Heart right ventricle (tissue), 16 donors: Measurements from ENCODE around the gene PRADC1. TPM values are rescaled to one million over a fixed set of nuclear protein-coding genes. Genes with fewer than 3 reads are reported as not detected.

Experiments
- ATAC-seq, 8 donors: fragments of 200-7000 bp; cut with Tn5 transposase; one replicate each; pipeline ENCODE4 v1.9.1; 2020; ENCODE audit warnings: mild to moderate bottlenecking in 8 of 8, moderate library complexity in 8 of 8, moderate number of reproducible peaks in 1 of 8
- DNase-seq, 2 donors: peaks; one replicate each; pipeline ENCODE4 v3.0.0-alpha.2; 2020
- H3K27ac ChIP-seq, 10 donors: fragments of 200-600 bp; sonication (generic) in 2 of 10; one replicate each; pipeline versions ENCODE4 v1.5.0 to v1.8.0; 2020 to 2022; ENCODE audit warnings: mild to moderate bottlenecking in 3 of 10
- H3K27me3 ChIP-seq, 7 donors: fragments of 200-600 bp; one replicate each; pipeline ENCODE4 v1.8.0; 2021 to 2022; ENCODE audit warnings: mild to moderate bottlenecking in 2 of 7
- H3K36me3 ChIP-seq, 9 donors: fragments of 200-600 bp; sonication (generic) in 1 of 9; one replicate each; pipeline versions ENCODE4 v1.5.0 to v1.8.0; 2020 to 2022; ENCODE audit warnings: mild to moderate bottlenecking in 2 of 9
- H3K4me1 ChIP-seq, 9 donors: fragments of 200-600 bp; sonication (generic) in 1 of 9; one replicate each; pipeline versions ENCODE4 v1.5.0 to v1.8.0; 2020 to 2022; ENCODE audit warnings: mild to moderate bottlenecking in 4 of 9
- H3K4me3 ChIP-seq, 10 donors: fragments of 200-600 bp; sonication (generic) in 2 of 10; one replicate each; pipeline versions ENCODE4 v1.5.0 to v1.8.0; 2020 to 2022; ENCODE audit warnings: mild to moderate bottlenecking in 7 of 10, moderate library complexity in 2 of 10
- H3K9me3 ChIP-seq, 11 donors: fragments of 200-600 bp in 10 of 11; sonication (generic) in 2 of 11; one replicate each; pipeline versions ENCODE4 v1.5.0 to v1.8.0; 2013 to 2022; ENCODE audit warnings: mild to moderate bottlenecking in 2 of 11, control low read depth in 1 of 11, moderate library complexity in 1 of 11
- WGBS, 2 donors: extraction: QIAGEN DNeasy Blood & Tissue Kit; methylation state at CpG; one replicate each; pipeline ENCODE4 v1.1.7; 2013; ENCODE audit warnings: inconsistent platforms in 1 of 2; 5-methylcytosine and 5-hydroxymethylcytosine counted together
- intact Hi-C, 10 donors: fragments of 100-400 bp; cut with DNase I; formaldehyde crosslinking; loops; one replicate each; pipeline versions ENCODE4 v1.11.1 to v1.14.2; 2022
- polyA plus RNA-seq, 2 donors: library from polyadenylated mRNA; stranded (reverse); fragments of 200-250 nt; gene quantifications; one replicate each; pipeline ENCODE4 v1.2.3, GENCODE V29; 2013
- total RNA-seq, 10 donors: library from RNA; stranded (reverse); fragmentation: NEBNext Ultra II Directional in 3 of 10; extraction: Animal tissue kit (Norgen Biotek cat#: 25700) in 3 of 10; gene quantifications; one replicate each; pipeline versions ENCODE4 v1.2.1 to v1.2.4, GENCODE V29; 2021 to 2023
- TF ChIP-seq, protein P1 (sequence below), 9 donors: fragments of 200-600 bp; sonication (generic) in 2 of 9; IDR thresholded peaks; one replicate each; pipeline versions ENCODE4 v1.5.0 to v1.8.0; 2021 to 2022; ENCODE audit warnings: antibody characterized with exemption in 9 of 9, mild to moderate bottlenecking in 5 of 9, moderate library complexity in 1 of 9
- donor health status: Arrhythmogenic right ventricular cardiomyopathy.
- donor health status: ischemic (EF 13 %, LVEDD 7.1; RV severe dilation, severe dysfunction).
- donor health status: healthy with polysubstance abuse.
- donor health status: DM: no; HTN: yes; CAD: no.
- donor health status: DM: no; HTN: no; CAD: no.
- donor health status: ischemic (EF 25% LVEDD 6.9; RV normal size, moderate dysfunction).
- donor health status: ischemic (EF 25% LVEDD 5.7; RV mildly dilated, moderate dysfunction).
- donor health status: healthy.
- donor health status: DM: yes; HTN: yes; CAD: no.
- donor health status: Ischemic cardiomyopathy.
- donor health status: ischemic (EF 35%, LVEDD 5.7; RV mildly dilated, moderate dysfunction).
- donor health status: nonischemic (EF 11% LVEDD 7.7; RV severe dilation, severe dysfunction).
- donor health status: DM: yes; HTN: yes; CAD: no.
- donor health status: PGD.
- donor health status: ischemic (EF 29% LVEDD 5.4; RV normal size, mild dysfunction).
- donor health status: nonischemic (EF 23%, LVEDD 6.1; RV moderate dilation, normal function).

The PRADC1 gene
- total and polyA plus RNA-seq, 12 donors, result 61.2 to 221 (median 78.8) TPM

DNA sequence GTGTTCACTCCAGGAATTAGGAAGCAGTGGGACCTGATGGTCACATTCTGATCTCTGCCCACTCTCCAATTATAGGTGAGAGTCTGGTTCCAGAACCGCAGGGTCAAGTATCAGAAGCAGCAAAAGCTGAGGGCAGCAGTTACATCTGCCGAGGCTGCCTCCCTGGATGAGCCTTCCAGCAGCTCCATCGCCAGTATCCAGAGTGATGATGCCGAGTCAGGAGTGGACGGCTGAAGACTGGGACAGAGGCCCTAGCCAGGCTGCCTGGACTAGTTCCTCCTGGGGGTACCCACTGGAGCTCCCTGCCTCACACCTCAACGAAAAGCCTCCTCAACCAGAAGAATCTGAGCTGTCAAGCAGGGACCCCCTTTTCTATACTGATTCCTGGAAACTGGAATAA is 22.3 kb downstream of the PRADC1 start:
- Histone ChIP-seq H3K4me3 (no peak overlapping the region), H3K4me1 (peaks cover 0 to 26% (median 21%) of the 10 kb centered on the region in 9 donors), H3K36me3 (no peaks in the 10 kb centered on the region), H3K27ac (no peak overlapping the region), H3K27me3 (peaks cover 0 to 7% (median 2%) of the 10 kb centered on the region in 7 donors), H3K9me3 (no peaks in the 10 kb centered on the region)
- TF ChIP-seq, protein P1, sequence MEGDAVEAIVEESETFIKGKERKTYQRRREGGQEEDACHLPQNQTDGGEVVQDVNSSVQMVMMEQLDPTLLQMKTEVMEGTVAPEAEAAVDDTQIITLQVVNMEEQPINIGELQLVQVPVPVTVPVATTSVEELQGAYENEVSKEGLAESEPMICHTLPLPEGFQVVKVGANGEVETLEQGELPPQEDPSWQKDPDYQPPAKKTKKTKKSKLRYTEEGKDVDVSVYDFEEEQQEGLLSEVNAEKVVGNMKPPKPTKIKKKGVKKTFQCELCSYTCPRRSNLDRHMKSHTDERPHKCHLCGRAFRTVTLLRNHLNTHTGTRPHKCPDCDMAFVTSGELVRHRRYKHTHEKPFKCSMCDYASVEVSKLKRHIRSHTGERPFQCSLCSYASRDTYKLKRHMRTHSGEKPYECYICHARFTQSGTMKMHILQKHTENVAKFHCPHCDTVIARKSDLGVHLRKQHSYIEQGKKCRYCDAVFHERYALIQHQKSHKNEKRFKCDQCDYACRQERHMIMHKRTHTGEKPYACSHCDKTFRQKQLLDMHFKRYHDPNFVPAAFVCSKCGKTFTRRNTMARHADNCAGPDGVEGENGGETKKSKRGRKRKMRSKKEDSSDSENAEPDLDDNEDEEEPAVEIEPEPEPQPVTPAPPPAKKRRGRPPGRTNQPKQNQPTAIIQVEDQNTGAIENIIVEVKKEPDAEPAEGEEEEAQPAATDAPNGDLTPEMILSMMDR (IDR thresholded peaks at IDR 0.05), result no peak
- 86 to 96% methylated on average over 6 of the region's 6 CpGs for WGBS, 2 donors
- ATAC-seq (no peak), DNase-seq (no peak)
- intact Hi-C loops, result loop anchor here in 1 of 10 donors (5.0 kb wide), 1 partner anchor 33 kb away; no protein-coding TSS in a partner anchor

DNA sequence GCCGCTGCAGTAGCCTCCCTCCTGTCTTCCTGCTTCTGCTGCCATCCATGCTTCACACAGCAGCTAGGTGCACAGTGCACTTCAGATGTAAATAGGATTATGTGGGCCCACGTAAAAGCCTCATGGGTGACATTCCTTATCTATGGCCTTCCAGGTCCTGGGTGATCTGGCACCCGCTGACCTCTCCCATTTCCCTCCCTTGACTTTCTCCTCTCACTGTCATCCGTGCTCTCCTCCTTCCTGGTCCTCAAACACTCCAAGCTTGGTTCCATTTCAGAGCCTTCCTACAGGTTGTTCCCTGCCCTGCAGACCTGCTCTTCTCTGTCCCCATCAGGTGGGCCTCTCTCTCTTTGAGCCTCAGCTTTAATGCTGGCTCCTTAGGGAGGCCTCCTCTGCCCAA is 23.0 kb downstream of the PRADC1 start:
- WGBS, 2 donors, result 79 to 82% methylated on average over 4 of the region's 4 CpGs
- no peak overlapping the region for H3K27ac ChIP-seq
- H3K4me3 ChIP-seq, result no peak overlapping the region
- no peaks in the 10 kb centered on the region for H3K36me3 ChIP-seq
- peaks cover 0 to 13% (median 8%) of the 10 kb centered on the region in 7 donors for H3K27me3 ChIP-seq
- peaks cover 0 to 22% (median 15%) of the 10 kb centered on the region in 9 donors for H3K4me1 ChIP-seq
- DNase-seq, result no peak
- no peak for ATAC-seq
- H3K9me3 ChIP-seq, result no peaks in the 10 kb centered on the region
- intact Hi-C loops, result loop anchor here in 1 of 10 donors (5.0 kb wide), 1 partner anchor 33 kb away; no protein-coding TSS in a partner anchor
- TF ChIP-seq, protein P1 (IDR thresholded peaks at IDR 0.05), result no peak

DNA sequence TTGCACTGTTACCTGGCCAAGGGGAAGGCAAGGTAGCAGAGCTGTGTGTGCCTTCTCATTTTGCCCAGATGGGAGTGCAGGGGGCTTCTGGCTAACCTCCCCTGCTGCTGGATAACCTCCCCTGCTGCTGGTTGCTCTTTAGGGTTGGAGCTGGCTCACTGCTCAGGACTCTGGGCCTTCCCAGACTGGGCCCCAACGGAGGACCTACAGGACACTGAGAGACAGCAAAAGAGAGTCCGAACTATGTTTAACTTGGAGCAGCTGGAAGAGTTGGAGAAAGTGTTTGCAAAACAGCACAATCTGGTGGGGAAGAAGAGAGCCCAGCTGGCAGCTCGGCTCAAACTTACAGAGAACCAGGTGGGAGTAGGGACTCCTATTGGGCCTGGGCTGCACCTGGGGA is 24.8 kb downstream of the PRADC1 start:
- H3K4me3 ChIP-seq, result no peak overlapping the region
- WGBS, 2 donors, result 76 to 80% methylated on average over 3 of the region's 3 CpGs
- TF ChIP-seq, protein P1 (IDR thresholded peaks at IDR 0.05), result no peak
- no peak overlapping the region for H3K27ac ChIP-seq
- peaks cover 0 to 12% (median 6%) of the 10 kb centered on the region in 9 donors for H3K4me1 ChIP-seq
- no peaks in the 10 kb centered on the region for H3K9me3 ChIP-seq
- DNase-seq (no peak), ATAC-seq (no peak)
- intact Hi-C loops, result no loop called here
- H3K36me3 ChIP-seq, result no peaks in the 10 kb centered on the region
- peaks cover 9 to 29% (median 23%) of the 10 kb centered on the region in 7 donors for H3K27me3 ChIP-seq

DNA sequence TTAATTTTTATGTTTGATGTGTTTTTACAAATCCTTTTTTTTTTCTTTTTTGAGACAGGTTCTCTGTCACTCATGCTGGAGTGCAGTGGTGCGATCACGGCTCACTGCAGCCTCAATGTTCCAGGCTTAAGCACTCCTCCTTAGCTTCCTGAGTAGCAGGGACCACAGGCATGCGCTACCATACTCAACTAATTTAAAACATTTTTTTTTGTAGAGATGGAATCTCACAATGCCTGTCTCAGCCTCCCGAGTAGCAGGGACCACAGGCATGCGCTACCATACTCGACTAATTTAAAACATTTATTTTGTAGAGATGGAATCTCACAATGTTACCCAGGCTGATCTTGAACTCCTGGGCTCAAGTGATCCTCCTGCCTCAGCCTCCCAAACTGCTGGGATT is 27.4 kb downstream of the PRADC1 start:
- DNase-seq, result no peak
- Histone ChIP-seq H3K27ac (no peak overlapping the region), H3K4me1 (peaks cover 4 to 18% (median 16%) of the 10 kb centered on the region in 9 donors), H3K36me3 (no peaks in the 10 kb centered on the region), H3K4me3 (no peak overlapping the region), H3K27me3 (peaks cover 31 to 56% (median 50%) of the 10 kb centered on the region in 7 donors), H3K9me3 (no peaks in the 10 kb centered on the region)
- intact Hi-C loops, result no loop called here
- 83 to 85% methylated on average over 6 of the region's 6 CpGs for WGBS, 2 donors
- no peak for ATAC-seq
- TF ChIP-seq, protein P1 (IDR thresholded peaks at IDR 0.05), result no peak
